ENCODE measurements around the gene LTBP1. TPM values are rescaled to one million over a fixed set of nuclear protein-coding genes. Genes with fewer than 3 reads are reported as not detected.

LTBP1 gene
- total RNA-seq, 4 donors from 2014 or later, result 5.1 to 12.9 (median 10.7) TPM

- Histone ChIP-seq H3K27ac (no peak overlapping the region), H3K9me3 (no peaks in the 10 kb centered on the region), H3K4me1 (no peaks in the 10 kb centered on the region), H3K4me3 (replicated peaks in 1 of 3) (no peak overlapping the region), H3K27me3 (no peaks in the 10 kb centered on the region), H3K36me3 (no peaks in the 10 kb centered on the region)
- no peak for DNase-seq
- no peak for TF ChIP-seq POLR2A (IDR thresholded peaks at IDR 0.05)
- TF ChIP-seq CTCF (IDR thresholded peaks at IDR 0.05), result no peak
- 94 to 95% methylated on average over 2 of the region's 2 CpGs for WGBS, 2 donors
- intact Hi-C loops (cut with DNase I), result no loop called here
Measured at GRCh38 chr2:33153008-33153407, 206.3 kb downstream of the LTBP1 start.

- H3K4me1 ChIP-seq, result no peaks in the 10 kb centered on the region
- H3K4me3 ChIP-seq (replicated peaks in 1 of 3), result no peak overlapping the region
- no peaks in the 10 kb centered on the region for H3K27me3 ChIP-seq
- DNase-seq, result no peak
- no peaks in the 10 kb centered on the region for H3K36me3 ChIP-seq
- intact Hi-C loops (cut with DNase I), result no loop called here
- TF ChIP-seq CTCF (IDR thresholded peaks at IDR 0.05), result no peak
- TF ChIP-seq POLR2A (IDR thresholded peaks at IDR 0.05), result no peak
- 79 to 87% methylated on average over 3 of the region's 3 CpGs for WGBS, 2 donors
- H3K9me3 ChIP-seq, result no peaks in the 10 kb centered on the region
- no peak overlapping the region for H3K27ac ChIP-seq
Measured at GRCh38 chr2:33158482-33159003, 211.8 kb downstream of the LTBP1 start.

- no peaks in the 10 kb centered on the region for H3K4me1 ChIP-seq
- H3K27ac ChIP-seq, result no peak overlapping the region
- H3K36me3 ChIP-seq, result no peaks in the 10 kb centered on the region
- intact Hi-C loops (cut with DNase I), result no loop called here
- TF ChIP-seq CTCF (IDR thresholded peaks at IDR 0.05) (no peak), POLR2A (IDR thresholded peaks at IDR 0.05) (no peak)
- 73 to 82% methylated on average over 5 of the region's 5 CpGs for WGBS, 2 donors
- H3K9me3 ChIP-seq, result no peaks in the 10 kb centered on the region
- no peak for DNase-seq
- no peak overlapping the region for H3K4me3 ChIP-seq (replicated peaks in 1 of 3)
- H3K27me3 ChIP-seq, result no peaks in the 10 kb centered on the region
Measured at GRCh38 chr2:33160191-33160590, 213.4 kb downstream of the LTBP1 start.

- 63 to 77% methylated on average over 5 of the region's 5 CpGs for WGBS, 2 donors
- no peaks in the 10 kb centered on the region for H3K27me3 ChIP-seq
- no peaks in the 10 kb centered on the region for H3K4me1 ChIP-seq
- no peak overlapping the region for H3K27ac ChIP-seq
- H3K4me3 ChIP-seq (replicated peaks in 1 of 3), result no peak overlapping the region
- DNase-seq, result no peak
- intact Hi-C loops (cut with DNase I), result no loop called here
- no peaks in the 10 kb centered on the region for H3K36me3 ChIP-seq
- no peaks in the 10 kb centered on the region for H3K9me3 ChIP-seq
- no peak for TF ChIP-seq CTCF (IDR thresholded peaks at IDR 0.05)
- TF ChIP-seq POLR2A (IDR thresholded peaks at IDR 0.05), result no peak
Measured at GRCh38 chr2:33166287-33166881, 219.6 kb downstream of the LTBP1 start.

GRCh38 chr2:33167622-33168245, 221.0 kb downstream of the LTBP1 start:
- no peak for TF ChIP-seq CTCF (IDR thresholded peaks at IDR 0.05)
- no peak for TF ChIP-seq POLR2A (IDR thresholded peaks at IDR 0.05)
- intact Hi-C loops (cut with DNase I), result no loop called here
- Histone ChIP-seq H3K4me1 (no peaks in the 10 kb centered on the region), H3K36me3 (no peaks in the 10 kb centered on the region), H3K4me3 (replicated peaks in 1 of 3) (no peak overlapping the region), H3K9me3 (no peaks in the 10 kb centered on the region), H3K27me3 (no peaks in the 10 kb centered on the region), H3K27ac (no peak overlapping the region)
- WGBS, 2 donors, result 72 to 93% methylated on average over 3 of the region's 3 CpGs
- DNase-seq, result no peak
